HG02852 (cell line): Measurements from ENCODE around the gene ZBTB39.
A peak's percentile ranks its signal among the peaks of the same experiment; 100 is the strongest.
"Not testable (repeated sequence)": the region's sequence is repeated elsewhere in the genome, so short reads cannot be mapped to it uniquely, and the experiment has no call there.

Experiments
- ATAC-seq: cut with Tn5 transposase; IDR thresholded peaks from one replicate; pipeline ENCODE4 v1.9.1; 2021; ENCODE audit warnings: mild to moderate bottlenecking, moderate library complexity; ENCODE audit not compliant: unreplicated experiment

Gene ZBTB39

GRCh38 chr12:57005980-57006808 lies at the start of gene ZBTB39:
TSS of gene ZBTB39 (minus strand) at chr12:57006546. CDS start at chr12:57004917, 1,629 bp downstream.
- ATAC-seq: peak; percentile 71

GRCh38 chr12:57055824-57056223 lies 49.5 kb upstream of the ZBTB39 start:
- no peak for ATAC-seq

GRCh38 chr12:57053901-57054300 lies 47.6 kb upstream of the ZBTB39 start:
- ATAC-seq: not testable (repeated sequence)

GRCh38 chr12:57053146-57053545 lies 46.8 kb upstream of the ZBTB39 start:
- ATAC-seq: not testable (repeated sequence)

GRCh38 chr12:57051011-57051410 lies 44.7 kb upstream of the ZBTB39 start:
- no peak for ATAC-seq

GRCh38 chr12:57049890-57050289 lies 43.5 kb upstream of the ZBTB39 start, which contains the start of gene MYO1A:
TSS of gene MYO1A (minus strand) at chr12:57050129. CDS start at chr12:57048323, 1,806 bp downstream.
- no peak for ATAC-seq

GRCh38 chr12:57049119-57049446 lies 42.7 kb upstream of the ZBTB39 start:
- no peak for ATAC-seq

GRCh38 chr12:57048423-57049118 lies 42.2 kb upstream of the ZBTB39 start:
- ATAC-seq: no peak

- no peak for ATAC-seq
Observed at GRCh38 chr12:57047981-57048380, 41.6 kb upstream of the ZBTB39 start.

- no peak for ATAC-seq
Observed at GRCh38 chr12:57046947-57047890, 40.9 kb upstream of the ZBTB39 start.

- ATAC-seq: no peak
Observed at GRCh38 chr12:57046086-57046791, 39.9 kb upstream of the ZBTB39 start.

- ATAC-seq: no peak
Observed at GRCh38 chr12:57044889-57045288, 38.5 kb upstream of the ZBTB39 start.

GRCh38 chr12:57044468-57044867 lies 38.1 kb upstream of the ZBTB39 start:
- no peak for ATAC-seq

- ATAC-seq: no peak
Observed at GRCh38 chr12:57042695-57043094, 36.3 kb upstream of the ZBTB39 start.

GRCh38 chr12:57040750-57041149 lies 34.4 kb upstream of the ZBTB39 start:
- no peak for ATAC-seq

GRCh38 chr12:57040211-57040610 lies 33.9 kb upstream of the ZBTB39 start:
- no peak for ATAC-seq

GRCh38 chr12:57039016-57039798 lies 32.9 kb upstream of the ZBTB39 start:
- no peak for ATAC-seq

GRCh38 chr12:57037264-57037663 lies 30.9 kb upstream of the ZBTB39 start:
- no peak for ATAC-seq

GRCh38 chr12:57033431-57033830 lies 27.1 kb upstream of the ZBTB39 start:
- ATAC-seq: no peak

- no peak for ATAC-seq
Observed at GRCh38 chr12:57031789-57032188, 25.4 kb upstream of the ZBTB39 start.
